Thyroid gland (tissue), 4 donors: Measurements from ENCODE around the gene MAD1L1. TPM values are rescaled to one million over a fixed set of nuclear protein-coding genes. Genes with fewer than 3 reads are reported as not detected.

Experiments used
- DNase-seq, 2 donors: peaks; one replicate each; pipeline ENCODE4 v3.0.0-alpha.2; 2019
- H3K27ac ChIP-seq, 3 donors: fragments of 200-600 bp; sonication (generic); 1 replicate in 2 of 3; 2 replicates in 1 of 3; pipeline ENCODE4 v1.5.1; 2016 to 2019; ENCODE audit warnings: mild to moderate bottlenecking in 1 of 3, moderate library complexity in 1 of 3
- H3K27me3 ChIP-seq: fragments of 200-600 bp; sonication (generic); one replicate; pipeline ENCODE4 v1.5.1; 2019
- H3K36me3 ChIP-seq, 2 donors: fragments of 200-600 bp; sonication (generic); one replicate each; pipeline ENCODE4 v1.5.1; 2016 to 2019
- H3K4me1 ChIP-seq, 2 donors: fragments of 200-600 bp; sonication (generic); one replicate each; pipeline ENCODE4 v1.5.1; 2017 to 2019
- H3K4me3 ChIP-seq, 3 donors: fragments of 200-600 bp; sonication (generic); replicated peaks in 1 of 3; 1 replicate in 2 of 3; 2 replicates in 1 of 3; pipeline ENCODE4 v1.5.1; 2016; ENCODE audit warnings: mild to moderate bottlenecking in 1 of 3
- H3K9me3 ChIP-seq: fragments of 200-600 bp; sonication (generic); one replicate; pipeline ENCODE4 v1.5.1; 2017
- CTCF ChIP-seq, 6 experiments: fragments of 200-600 bp in 3 of 6; fragments of 450-650 bp in 3 of 6; sonication (generic) in 3 of 6; IDR thresholded peaks; one replicate each; pipeline ENCODE4 v1.5.1; 2016 to 2019; ENCODE audit warnings: antibody characterized with exemption in 6 of 6, mild to moderate bottlenecking in 2 of 6, inconsistent platforms in 1 of 6, moderate library complexity in 1 of 6
- POLR2A ChIP-seq, 2 donors: fragments of 450-650 bp; IDR thresholded peaks; one replicate each; pipeline ENCODE4 v1.6.1; 2017; ENCODE audit warnings: antibody characterized with exemption in 2 of 2, mild to moderate bottlenecking in 2 of 2, moderate library complexity in 1 of 2
- WGBS, 2 donors: methylation state at CpG; one replicate each; pipeline ENCODE4 v1.1.5; 2017; 5-methylcytosine and 5-hydroxymethylcytosine counted together
- intact Hi-C: fragments of 100-400 bp; cut with DNase I; formaldehyde crosslinking; loops from one replicate; pipeline ENCODE4 v1.15.1; 2023
- total RNA-seq, 4 donors: library from RNA; depleted of rRNA; stranded (reverse); fragments of >200 nt; gene quantifications; one replicate each; pipeline ENCODE4 v1.2.3, GENCODE V29; 2016

Gene MAD1L1
- total RNA-seq, 4 donors from 2014 or later: 27.4 to 38.6 (median 33.9) TPM

GRCh38 chr7:1988533-1988930 is 244.2 kb downstream of the MAD1L1 start:
- no peaks in the 10 kb centered on the region for H3K36me3 ChIP-seq
- no peaks in the 10 kb centered on the region for H3K9me3 ChIP-seq
- no peaks in the 10 kb centered on the region for H3K27me3 ChIP-seq
- no peak overlapping the region for H3K4me3 ChIP-seq
- intact Hi-C loops: no loop called here
- TF ChIP-seq POLR2A (IDR thresholded peaks at IDR 0.05): no peak
- no peak for TF ChIP-seq CTCF (IDR thresholded peaks at IDR 0.05)
- WGBS, 2 donors: 93 to 97% methylated on average over 10 to 16 of the region's 17 CpGs
- no peak overlapping the region for H3K27ac ChIP-seq
- no peak for DNase-seq
- no peaks in the 10 kb centered on the region for H3K4me1 ChIP-seq

GRCh38 chr7:1987591-1988532 is 244.9 kb downstream of the MAD1L1 start:
- Histone ChIP-seq H3K4me3 (no peak overlapping the region), H3K9me3 (no peaks in the 10 kb centered on the region), H3K27me3 (no peaks in the 10 kb centered on the region), H3K36me3 (no peaks in the 10 kb centered on the region), H3K4me1 (no peaks in the 10 kb centered on the region), H3K27ac (no peak overlapping the region)
- intact Hi-C loops: no loop called here
- no peak for DNase-seq
- 90 to 95% methylated on average over 34 to 43 of the region's 43 CpGs for WGBS, 2 donors
- TF ChIP-seq POLR2A (IDR thresholded peaks at IDR 0.05) (no peak), CTCF (IDR thresholded peaks at IDR 0.05) (no peak)

GRCh38 chr7:1987084-1987535 is 245.6 kb downstream of the MAD1L1 start:
- Histone ChIP-seq H3K9me3 (no peaks in the 10 kb centered on the region), H3K4me3 (no peak overlapping the region), H3K27me3 (no peaks in the 10 kb centered on the region), H3K27ac (no peak overlapping the region), H3K36me3 (no peaks in the 10 kb centered on the region), H3K4me1 (no peaks in the 10 kb centered on the region)
- no peak for DNase-seq
- 95 to 97% methylated on average over 20 to 23 of the region's 23 CpGs for WGBS, 2 donors
- intact Hi-C loops: no loop called here
- TF ChIP-seq CTCF (IDR thresholded peaks at IDR 0.05) (no peak), POLR2A (IDR thresholded peaks at IDR 0.05) (no peak)

- 96% methylated on average over 31 of the region's 31 CpGs for WGBS, 2 donors
Measured at GRCh38 chr7:1986366-1987083, 246.2 kb downstream of the MAD1L1 start.

More at GRCh38 chr7:1986366-1987083, 246.2 kb downstream of the MAD1L1 start:
- Histone ChIP-seq H3K27ac (no peak overlapping the region), H3K27me3 (no peaks in the 10 kb centered on the region), H3K4me3 (no peak overlapping the region), H3K36me3 (no peaks in the 10 kb centered on the region), H3K9me3 (no peaks in the 10 kb centered on the region), H3K4me1 (no peaks in the 10 kb centered on the region)
- intact Hi-C loops: no loop called here
- no peak for DNase-seq
- TF ChIP-seq CTCF (IDR thresholded peaks at IDR 0.05) (no peak), POLR2A (IDR thresholded peaks at IDR 0.05) (no peak)
